CD4-positive, alpha-beta T cell treated with Interleukin-10 for 1 hour (primary cell): ENCODE data around the gene BCL2L12.

Experiments
- DNase-seq: peaks from one replicate; pipeline ENCODE4 v3.0.0-alpha.2; 2020

BCL2L12 gene

GRCh38 chr19:49642492-49643035 is 23.2 kb upstream of the BCL2L12 start:
- no peak for DNase-seq

GRCh38 chr19:49643466-49643865 is 22.3 kb upstream of the BCL2L12 start:
- DNase-seq = no peak

GRCh38 chr19:49645592-49645991 is 20.1 kb upstream of the BCL2L12 start:
- DNase-seq = no peak

- DNase-seq = no peak
These were observed 19.7 kb upstream of the BCL2L12 start for GRCh38 chr19:49645995-49646394.

GRCh38 chr19:49646586-49646985 is 19.1 kb upstream of the BCL2L12 start:
- DNase-seq = no peak

- no peak for DNase-seq
These were observed 14.5 kb upstream of the BCL2L12 start for GRCh38 chr19:49651029-49651819.

- DNase-seq = no peak
These were observed 13.7 kb upstream of the BCL2L12 start for GRCh38 chr19:49651820-49652550.

GRCh38 chr19:49652551-49653465 is 12.9 kb upstream of the BCL2L12 start:
- no peak for DNase-seq

- DNase-seq = no peak
These were observed 12.3 kb upstream of the BCL2L12 start for GRCh38 chr19:49653466-49653806.

GRCh38 chr19:49654581-49654980 is 11.2 kb upstream of the BCL2L12 start:
- no peak for DNase-seq

GRCh38 chr19:49655570-49656455 is 9.9 kb upstream of the BCL2L12 start:
- no peak for DNase-seq

- DNase-seq = no peak
These were observed 9.2 kb upstream of the BCL2L12 start for GRCh38 chr19:49656456-49657109.

- DNase-seq = no peak
These were observed 8.1 kb upstream of the BCL2L12 start for GRCh38 chr19:49657493-49658138.

- DNase-seq = no peak
These were observed 7.6 kb upstream of the BCL2L12 start for GRCh38 chr19:49658139-49658517.

- DNase-seq = no peak
These were observed 6.9 kb upstream of the BCL2L12 start for GRCh38 chr19:49658566-49659442.

GRCh38 chr19:49660338-49660961 is 5.3 kb upstream of the BCL2L12 start:
- DNase-seq = no peak

- DNase-seq = no peak
These were observed 3.7 kb upstream of the BCL2L12 start for GRCh38 chr19:49662011-49662410.

GRCh38 chr19:49663224-49663623 is 2.5 kb upstream of the BCL2L12 start:
- DNase-seq = no peak
